CD1c-positive myeloid dendritic cell (primary cell): ENCODE measurements around the gene EPHA6.
"Not testable (repeated sequence)": the region's sequence is repeated elsewhere in the genome, so short reads cannot be mapped to it uniquely, and the experiment has no call there.

Experiments
- DNase-seq: peaks from one replicate; pipeline ENCODE4 v3.0.0-alpha.2; 2016; ENCODE audit errors: extremely low spot score

Gene EPHA6

GRCh38 chr3:97181704-97182103, 367.3 kb downstream of the EPHA6 start:
- no peak for DNase-seq

- no peak for DNase-seq
These were observed 373.4 kb downstream of the EPHA6 start for GRCh38 chr3:97187771-97188170.

DNA sequence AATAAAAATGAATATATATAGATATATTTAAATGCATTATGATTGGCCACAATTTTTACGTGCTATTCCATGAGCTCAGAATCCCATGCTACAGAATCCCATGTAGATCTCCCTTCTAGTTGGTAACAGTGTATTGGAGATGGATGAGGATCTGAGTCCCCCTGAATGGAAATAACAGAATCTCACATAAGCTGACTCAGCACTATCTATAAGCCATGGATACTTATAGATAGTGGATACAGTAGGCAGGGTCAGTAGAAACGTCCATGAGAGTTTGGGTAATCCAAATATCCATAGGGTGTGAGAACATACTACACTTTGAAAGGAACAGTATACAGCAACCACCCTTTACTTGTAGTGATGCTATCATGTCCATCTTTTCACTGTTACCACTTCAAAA, 375.4 kb downstream of the EPHA6 start:
- DNase-seq = no peak

DNA sequence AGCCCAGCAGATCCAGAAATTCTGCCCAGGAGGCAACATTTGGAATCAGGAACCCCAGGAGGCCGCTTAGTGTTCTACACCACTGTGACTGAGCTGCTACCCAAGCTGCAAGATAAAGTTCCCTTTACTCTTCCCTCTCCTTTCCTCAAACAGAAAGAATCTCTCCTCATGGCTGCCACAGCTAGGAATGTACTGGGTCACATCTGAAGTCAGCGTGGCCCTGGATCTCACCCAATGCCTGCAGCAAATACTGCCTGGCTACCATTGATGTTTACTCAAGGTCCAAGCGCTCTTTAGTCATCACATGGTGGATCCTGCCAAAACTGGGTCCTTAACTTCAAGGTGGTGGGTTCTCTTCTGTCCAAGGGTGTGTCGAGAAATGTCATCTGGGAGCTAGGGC, 382.7 kb downstream of the EPHA6 start:
- DNase-seq = no peak

DNA sequence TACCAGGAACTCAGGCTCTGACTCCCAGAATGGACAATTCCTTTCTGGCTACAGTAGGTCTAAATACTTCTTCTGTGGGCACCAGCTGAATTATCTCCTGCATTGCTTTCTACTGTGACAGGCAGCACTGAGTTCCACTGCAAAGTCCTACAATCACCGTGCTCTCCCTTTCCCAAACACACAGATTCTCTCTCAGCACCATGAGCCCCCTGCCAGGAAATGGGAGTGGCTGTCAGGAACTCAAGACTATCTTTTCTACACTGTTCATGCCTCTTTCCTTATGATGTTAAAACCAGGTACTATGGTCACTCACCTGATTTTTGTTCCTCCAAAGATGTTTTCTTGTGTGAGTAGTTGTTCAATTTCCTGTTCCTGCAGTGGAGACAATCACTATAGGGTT, 383.4 kb downstream of the EPHA6 start:
- DNase-seq = no peak

GRCh38 chr3:97200387-97200786, 386.0 kb downstream of the EPHA6 start:
- no peak for DNase-seq

DNA sequence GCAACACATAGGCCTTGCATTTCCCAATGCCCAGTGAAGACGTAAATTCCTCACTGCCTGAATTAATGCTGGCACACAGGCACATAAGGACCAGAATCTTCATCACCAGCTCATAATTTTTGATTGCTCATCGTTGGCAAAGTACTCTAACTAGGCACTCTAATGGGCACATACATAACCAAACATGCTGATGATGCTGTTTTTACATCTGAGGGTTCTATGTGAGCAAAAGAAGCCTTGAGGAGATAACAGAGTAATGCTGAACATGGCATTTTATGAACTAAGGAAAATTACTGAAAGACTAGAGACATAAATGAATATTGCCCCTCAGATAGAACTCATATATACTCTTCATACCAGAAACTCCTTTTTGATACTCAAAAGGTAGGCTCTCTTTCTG, 387.4 kb downstream of the EPHA6 start:
- DNase-seq = no peak

DNA sequence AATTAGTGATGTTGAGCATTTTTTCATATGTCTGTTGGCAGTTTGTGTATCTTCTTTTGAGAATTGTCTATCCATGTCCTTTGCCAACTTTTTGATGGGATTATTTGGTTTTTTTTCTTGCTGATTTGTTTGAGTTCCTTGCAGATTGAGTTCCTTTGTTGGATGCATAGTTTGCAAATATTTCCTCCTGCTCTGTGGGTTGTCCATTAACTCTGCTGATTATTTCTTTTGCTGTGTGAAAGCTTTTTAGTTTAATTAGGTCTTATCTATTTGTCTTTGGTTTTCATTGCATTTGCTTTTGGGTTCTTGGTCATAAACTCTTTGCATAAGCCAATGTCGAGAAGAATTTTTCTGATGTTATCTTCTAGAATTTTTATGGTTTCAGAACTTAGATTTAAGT, 414.6 kb downstream of the EPHA6 start:
- DNase-seq = no peak

GRCh38 chr3:97230486-97230885, 416.1 kb downstream of the EPHA6 start:
- no peak for DNase-seq

DNA sequence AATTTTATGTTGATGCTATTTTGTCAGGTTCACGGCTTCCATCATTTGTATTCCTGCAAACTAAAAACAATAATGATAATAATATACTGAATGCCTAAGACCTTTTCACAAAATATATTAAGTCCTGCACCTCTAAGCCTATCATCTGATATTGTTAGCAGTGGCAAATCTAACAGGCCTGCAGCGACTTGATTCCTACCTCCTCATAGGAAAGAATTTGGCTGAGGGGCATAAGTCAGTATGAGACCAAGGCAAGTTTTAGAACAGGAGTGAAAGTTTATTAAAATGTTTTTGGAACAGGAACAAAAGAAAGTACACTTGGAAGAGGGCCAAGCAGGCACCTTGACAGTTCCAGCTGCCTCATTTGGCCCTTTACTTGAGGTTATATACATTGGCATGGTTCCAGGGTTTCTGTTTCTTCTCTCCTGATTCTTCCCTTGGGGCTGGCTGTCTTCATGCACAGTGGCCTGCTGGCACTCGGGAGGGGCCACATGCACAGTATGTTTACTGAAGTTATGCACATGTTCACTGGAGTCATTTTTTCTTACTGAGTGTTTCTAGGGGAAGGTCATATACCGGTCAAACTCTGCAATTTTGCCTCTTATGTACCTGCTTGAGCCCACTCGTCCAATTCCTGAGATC, 418.1 kb downstream of the EPHA6 start:
- no peak for DNase-seq

- DNase-seq = no peak
These were observed 420.8 kb downstream of the EPHA6 start for GRCh38 chr3:97235179-97235578.

GRCh38 chr3:97235611-97236315, 421.4 kb downstream of the EPHA6 start:
- DNase-seq = no peak

- DNase-seq = no peak
These were observed 427.0 kb downstream of the EPHA6 start for GRCh38 chr3:97241417-97241816.

GRCh38 chr3:97245201-97245910, 431.0 kb downstream of the EPHA6 start:
- DNase-seq = no peak

- no peak for DNase-seq
These were observed 441.7 kb downstream of the EPHA6 start for GRCh38 chr3:97256060-97256459.

DNA sequence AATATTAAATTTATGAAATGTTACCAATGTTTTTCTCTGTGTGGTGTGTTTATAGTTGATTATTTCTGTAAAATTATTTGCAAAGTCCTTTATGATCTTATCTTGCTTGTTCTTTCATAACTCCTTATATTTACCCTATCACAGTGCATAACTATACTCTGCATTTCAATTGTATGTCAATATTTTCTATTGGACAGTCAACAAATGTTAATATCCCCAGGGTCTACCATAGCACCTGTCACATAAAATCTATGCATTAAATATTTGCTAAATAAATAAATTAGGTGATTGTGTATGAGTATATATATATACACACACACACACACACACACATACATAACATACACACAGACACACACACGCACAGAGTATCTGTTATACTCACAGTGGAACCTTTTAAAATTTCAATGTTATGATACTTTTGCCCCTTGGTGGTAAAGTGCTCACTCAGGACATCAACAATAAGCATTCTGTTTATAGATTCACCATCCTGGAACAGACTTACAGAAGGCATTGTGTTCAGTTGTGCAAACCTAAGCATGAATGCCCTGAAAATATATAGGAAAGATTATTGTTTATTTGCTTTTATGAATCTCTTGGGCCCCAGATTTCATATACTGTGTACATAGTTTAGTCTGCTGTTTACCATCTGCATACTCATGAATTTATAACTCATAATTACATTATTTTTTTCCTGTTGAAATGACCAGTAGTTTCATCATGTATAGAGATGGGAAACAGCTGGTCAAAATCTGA, 443.7 kb downstream of the EPHA6 start:
- no peak for DNase-seq

- DNase-seq = no peak
These were observed 444.9 kb downstream of the EPHA6 start for GRCh38 chr3:97259263-97259662.

DNA sequence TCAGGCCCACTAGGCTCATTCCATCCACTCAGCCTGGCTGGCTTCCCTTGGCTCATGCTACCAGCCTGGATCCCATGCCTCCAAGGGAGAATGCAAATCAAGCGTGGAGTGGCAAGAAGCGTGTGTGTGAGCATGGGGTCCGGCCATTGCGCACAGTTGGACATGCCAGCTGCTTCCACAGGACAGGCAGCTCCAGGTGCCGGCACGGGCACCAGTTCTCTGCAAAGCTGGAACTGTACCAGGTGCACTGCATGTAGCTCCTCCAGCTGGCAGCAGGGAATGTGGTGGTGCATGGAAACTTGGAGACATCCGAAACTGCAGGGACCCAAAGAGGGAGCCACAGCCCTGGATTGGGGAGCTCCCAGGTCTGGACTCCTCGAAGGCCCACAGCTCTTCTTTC, 449.8 kb downstream of the EPHA6 start:
- DNase-seq = no peak

GRCh38 chr3:97265237-97266005, 451.0 kb downstream of the EPHA6 start:
- DNase-seq = no peak

DNA sequence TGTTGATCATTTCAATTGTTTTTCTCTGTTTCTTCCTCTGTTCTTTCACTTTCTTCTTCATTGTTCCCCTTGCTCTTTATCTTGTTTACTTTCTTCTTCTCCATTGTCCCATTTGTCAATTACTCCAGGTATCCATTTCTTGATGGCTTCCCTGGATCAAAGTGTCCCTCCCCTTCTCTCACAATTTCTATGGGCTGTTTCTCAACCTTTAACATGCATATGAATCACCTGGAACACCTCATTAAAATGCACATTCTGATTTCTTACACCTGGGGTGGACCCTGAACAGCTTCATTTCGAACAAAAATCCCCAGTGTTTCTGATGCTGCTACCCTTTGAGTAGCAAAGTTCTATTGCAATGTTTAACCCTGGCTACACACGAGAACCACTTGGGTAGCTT, 454.8 kb downstream of the EPHA6 start:
- DNase-seq = no peak

DNA sequence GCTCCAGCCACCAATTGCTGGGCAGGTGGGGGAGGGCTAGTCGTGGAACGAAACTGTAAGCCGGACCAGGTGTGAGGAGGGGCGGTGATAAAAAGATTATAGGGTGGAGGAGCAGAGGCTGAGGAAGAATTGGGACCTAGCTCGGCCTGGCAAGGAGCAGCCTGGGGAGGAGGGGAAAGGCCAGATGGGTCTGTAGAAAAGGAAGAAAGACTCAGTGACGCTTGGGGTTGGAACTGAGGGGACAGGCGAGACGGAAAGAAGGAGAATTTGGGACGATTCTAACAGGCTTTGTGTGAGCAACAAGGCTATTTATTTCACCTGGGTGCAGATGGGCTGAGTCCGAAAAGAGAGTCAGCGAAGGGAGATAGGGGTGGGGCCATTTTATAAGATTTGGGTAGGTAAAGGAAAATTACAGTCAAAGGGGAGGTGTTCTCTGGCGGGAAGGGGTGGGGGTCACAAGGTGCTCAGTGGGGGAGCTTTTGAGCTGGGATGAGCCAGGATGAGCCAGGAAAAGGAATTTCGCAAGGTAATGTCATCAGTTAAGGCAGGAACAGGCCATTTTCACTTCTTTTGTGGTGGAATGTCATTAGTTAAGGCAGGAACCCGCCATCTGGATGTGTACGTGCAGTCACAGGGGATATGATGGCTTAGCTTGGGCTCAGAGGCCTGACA, 462.6 kb downstream of the EPHA6 start:
- not testable (repeated sequence) for DNase-seq
